Measurements from ENCODE around the gene REN. TPM values are rescaled to one million over a fixed set of nuclear protein-coding genes. Genes with fewer than 3 reads are reported as not detected.

Gene REN
- total RNA-seq, 1 experiment from 2014 or later = not detected

GRCh38 chr1:204198348-204199340, 32.5 kb upstream of the REN start:
- H3K27ac Mint-ChIP-seq = peak overlapping the region in 2 of 3 experiments; percentile 56 to 59; a peak in 3 of 7 replicates
- no peak overlapping the region for H2AFZ ChIP-seq (ENCODE audit: low read length)
- peak; percentile 27; the same call in 1 of the 3 replicates for TF ChIP-seq CTCF (conservative IDR thresholded peaks at IDR 0.05)
- no peak overlapping the region for H3T11ph ChIP-seq (ENCODE audit: low read length)
- H3K4me3 Mint-ChIP-seq = no peak overlapping the region
- no peak overlapping the region for H2BK120ac ChIP-seq (ENCODE audit: low read depth, low read length, poor library complexity, severe bottlenecking)
- no peak overlapping the region for H3K27ac ChIP-seq (ENCODE audit: insufficient read length, low read depth, low read length)
- no peak overlapping the region for H3K9ac ChIP-seq (ENCODE audit: extremely low read depth, insufficient read length, low read length)
- no peaks in the 10 kb centered on the region for H3K79me2 ChIP-seq (ENCODE audit: insufficient read depth, low read length)
- no peak overlapping the region for H3K4me2 ChIP-seq (ENCODE audit: insufficient read depth, insufficient read length, low read length)
- H3K4ac ChIP-seq (ENCODE audit: low read depth, low read length) = no peak overlapping the region
- no peak overlapping the region for H4K8ac ChIP-seq (replicated peaks; ENCODE audit: insufficient read length, low read depth, low read length)
- H3K4me1 Mint-ChIP-seq = peaks cover 6 to 16% of the 10 kb centered on the region in 2 experiments
- no peaks in the 10 kb centered on the region for H3K23me2 ChIP-seq (ENCODE audit: insufficient read length, low read depth, low read length, poor library complexity, severe bottlenecking)
- peak overlapping the region; percentile 69 for H3K14ac ChIP-seq (ENCODE audit: insufficient read depth, low read length)
- H3K9me3 ChIP-seq (ENCODE audit: control insufficient read depth, low read depth, low read length) = no peaks in the 10 kb centered on the region
- H3K56ac ChIP-seq (ENCODE audit: insufficient read length, low read depth, low read length) = no peak overlapping the region
- no peak overlapping the region for H2BK12ac ChIP-seq (ENCODE audit: insufficient read length, low read depth, low read length)
- no peak overlapping the region for H4K5ac ChIP-seq (ENCODE audit: insufficient read length, low read depth, low read length)
- peak; percentile 69 for DNase-seq
- H2BK15ac ChIP-seq (ENCODE audit: low read depth, low read length) = no peak overlapping the region
- no peak overlapping the region for H3K23ac ChIP-seq (ENCODE audit: insufficient read length, low read depth, low read length)
- no peaks in the 10 kb centered on the region for H3K27me3 ChIP-seq (ENCODE audit: insufficient read depth, low read length)
- H4K20me1 ChIP-seq (ENCODE audit: control insufficient read depth, insufficient read depth, insufficient read length) = no peaks in the 10 kb centered on the region
- H4K91ac ChIP-seq (ENCODE audit: insufficient read length, low read depth, low read length) = peak overlapping the region; percentile 32
- H2BK5ac ChIP-seq (ENCODE audit: insufficient read length, low read length) = no peak overlapping the region
- H3K36me3 Mint-ChIP-seq (ENCODE audit: insufficient read depth in 1 of 3, low read depth in 3 of 3) = no peaks in the 10 kb centered on the region; a peak in 1 of 7 replicates
- H3K4me1 ChIP-seq (ENCODE audit: insufficient read depth, low read length) = no peaks in the 10 kb centered on the region; the same call in 1 of the 2 replicates
- no peak overlapping the region for H3K18ac ChIP-seq (ENCODE audit: insufficient read length, low read depth, low read length)
- H2BK20ac ChIP-seq (ENCODE audit: low read depth, low read length, poor library complexity, severe bottlenecking) = no peak overlapping the region
- H3K27me3 Mint-ChIP-seq (ENCODE audit: low read depth) = peaks cover 12% of the 10 kb centered on the region
- peaks cover 0 to 5% of the 10 kb centered on the region in 2 experiments; a peak in 1 of 5 replicates for H3K9me3 Mint-ChIP-seq
- no peak overlapping the region for H2AK5ac ChIP-seq (ENCODE audit: insufficient read length, low read length)
- WGBS (ENCODE audit: extremely low coverage, insufficient read length, low lambda C conversion rate) = no CpG with 5 or more reads among the region's 18 CpGs
- no peaks in the 10 kb centered on the region for H3K79me1 ChIP-seq (ENCODE audit: insufficient read depth, low read depth, low read length, poor library complexity, severe bottlenecking)

Data from H9 (cell line).